Immature natural killer cell (primary cell): ENCODE results near the gene TMBIM1. TPM values are rescaled to one million over a fixed set of nuclear protein-coding genes. Genes with fewer than 3 reads are reported as not detected.

Experiments
- DNase-seq, 3 donors: peaks; one replicate each; pipeline ENCODE4 v3.0.0; 2022; ENCODE audit warnings: mixed read lengths in 1 of 3
- H3K27ac Mint-ChIP-seq, 6 donors: one replicate each; pipeline ENCODE4 v1.8.0; 2020; ENCODE audit warnings: mixed read lengths in 6 of 6, mild to moderate bottlenecking in 5 of 6, inconsistent platforms in 4 of 6, moderate library complexity in 3 of 6
- H3K27me3 Mint-ChIP-seq, 3 donors: one replicate each; pipeline ENCODE4 v1.8.0; 2020 to 2021; ENCODE audit warnings: low read depth in 3 of 3, mild to moderate bottlenecking in 3 of 3, mixed read lengths in 3 of 3, moderate library complexity in 3 of 3, inconsistent platforms in 1 of 3
- H3K36me3 Mint-ChIP-seq, 3 donors: one replicate each; pipeline ENCODE4 v1.8.0; 2020; ENCODE audit warnings: mixed read lengths in 3 of 3, inconsistent platforms in 2 of 3, mild to moderate bottlenecking in 2 of 3
- H3K4me1 Mint-ChIP-seq, 2 donors: one replicate each; pipeline ENCODE4 v1.8.0; 2020; ENCODE audit warnings: inconsistent platforms in 2 of 2, mild to moderate bottlenecking in 2 of 2, mixed read lengths in 2 of 2, moderate library complexity in 1 of 2
- H3K4me3 Mint-ChIP-seq, 5 donors: one replicate each; pipeline ENCODE4 v1.8.0; 2020; ENCODE audit warnings: mild to moderate bottlenecking in 5 of 5, mixed read lengths in 5 of 5, inconsistent platforms in 3 of 5, moderate library complexity in 3 of 5
- H3K9me3 Mint-ChIP-seq, 6 donors: one replicate each; pipeline ENCODE4 v1.8.0; 2020; ENCODE audit warnings: mild to moderate bottlenecking in 6 of 6, mixed read lengths in 6 of 6, inconsistent platforms in 4 of 6, moderate library complexity in 3 of 6
- polyA plus RNA-seq, 3 donors: library from polyadenylated mRNA; unstranded; fragments of 300-500 nt; fragmentation: Illumina TruSeq; gene quantifications; one replicate each; pipeline ENCODE4 v1.2.3, GENCODE V29; 2021

Gene TMBIM1
- polyA plus RNA-seq, 3 donors from 2014 or later, result 119 to 268 (median 155) TPM

DNA sequence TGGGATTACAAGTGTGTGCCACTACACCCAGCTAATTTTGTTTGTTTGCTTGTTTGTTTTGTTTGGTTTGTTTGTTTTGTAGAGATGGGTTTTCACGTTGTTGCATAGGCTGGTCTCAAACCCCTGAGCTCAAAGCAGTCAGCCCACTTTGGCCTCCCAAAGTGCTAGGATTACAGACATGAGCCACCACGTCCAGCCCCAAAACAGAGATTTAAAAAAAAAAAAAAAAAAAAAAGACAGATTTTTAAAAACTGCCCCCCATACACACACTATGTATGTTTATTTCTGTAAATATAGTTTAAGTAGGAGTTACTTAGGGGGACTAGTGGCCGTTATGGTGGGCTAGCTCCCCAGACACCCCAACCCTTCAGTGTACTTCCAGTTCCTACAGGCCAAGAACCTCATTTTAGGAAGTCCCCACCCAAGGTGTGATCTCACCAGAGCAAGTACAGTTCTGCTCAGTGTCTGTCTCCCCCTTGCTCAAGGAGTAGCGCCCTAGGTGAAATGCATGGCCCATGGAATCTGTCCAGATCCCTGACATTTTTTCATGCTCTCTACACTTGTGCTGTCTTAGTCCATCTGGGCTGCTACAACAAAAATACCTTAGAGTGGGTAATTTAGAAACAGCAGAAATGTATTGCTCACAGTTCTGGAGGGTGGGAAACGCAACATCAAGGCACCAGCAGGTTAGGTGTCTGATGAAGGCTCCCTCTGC, 1.6 kb upstream of the TMBIM1 start:
- no peaks in the 10 kb centered on the region for H3K36me3 Mint-ChIP-seq
- peak overlapping the region in 4 of 5 donors; percentile 7 to 47 (median 32) for H3K4me3 Mint-ChIP-seq
- no peaks in the 10 kb centered on the region for H3K9me3 Mint-ChIP-seq
- DNase-seq, result no peak
- peak overlapping the region; percentile 34 to 78 (median 40) for H3K27ac Mint-ChIP-seq
- peaks cover 50% of the 10 kb centered on the region in 2 donors for H3K4me1 Mint-ChIP-seq
- H3K27me3 Mint-ChIP-seq, result no peaks in the 10 kb centered on the region

DNA sequence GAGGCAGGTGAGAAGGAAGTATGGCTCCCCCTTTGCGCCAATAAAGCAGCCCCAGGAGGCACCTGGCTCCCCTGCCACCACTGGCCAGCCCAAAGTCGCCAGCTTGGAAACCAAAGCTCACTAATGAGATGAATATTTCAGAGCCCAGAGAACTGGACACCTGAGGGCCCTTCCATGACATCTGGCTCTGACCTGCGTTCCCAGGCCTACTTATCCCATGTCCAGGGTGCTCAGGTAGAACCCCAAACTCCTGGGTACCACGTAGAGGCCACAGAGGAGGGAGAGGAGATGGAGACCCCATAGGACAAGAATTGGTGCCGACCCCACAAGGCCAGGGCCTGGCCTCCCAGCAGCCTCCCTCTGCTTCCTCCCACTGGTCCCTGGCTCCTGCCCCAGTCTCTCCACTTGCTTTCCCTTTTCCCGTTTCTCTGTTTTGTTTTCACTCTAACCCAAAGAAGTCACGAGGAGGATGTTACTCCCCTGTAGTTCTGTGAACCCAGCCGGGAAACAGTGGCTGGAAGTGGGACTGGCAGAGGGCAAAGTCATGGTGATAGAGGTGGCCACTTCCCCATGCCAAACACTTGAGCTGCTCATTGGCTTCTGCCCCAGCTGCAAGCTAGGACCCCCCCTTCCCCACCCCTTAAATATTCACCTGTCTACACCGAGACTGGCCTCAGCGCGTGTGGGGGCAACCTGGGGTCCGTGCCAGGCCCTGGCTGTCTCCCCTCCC, 820 bp downstream of the TMBIM1 start:
- no peaks in the 10 kb centered on the region for H3K36me3 Mint-ChIP-seq
- H3K27ac Mint-ChIP-seq, result peak overlapping the region; percentile 95 to 100 (median 98)
- no peaks in the 10 kb centered on the region for H3K9me3 Mint-ChIP-seq
- peaks cover 2 to 8% (median 6%) of the 10 kb centered on the region in 3 donors for H3K27me3 Mint-ChIP-seq
- DNase-seq, result peak in 1 of 3 donors; percentile 15
- H3K4me1 Mint-ChIP-seq, result peaks cover 73 to 74% of the 10 kb centered on the region in 2 donors
- H3K4me3 Mint-ChIP-seq, result peak overlapping the region; percentile 84 to 91 (median 89)

DNA sequence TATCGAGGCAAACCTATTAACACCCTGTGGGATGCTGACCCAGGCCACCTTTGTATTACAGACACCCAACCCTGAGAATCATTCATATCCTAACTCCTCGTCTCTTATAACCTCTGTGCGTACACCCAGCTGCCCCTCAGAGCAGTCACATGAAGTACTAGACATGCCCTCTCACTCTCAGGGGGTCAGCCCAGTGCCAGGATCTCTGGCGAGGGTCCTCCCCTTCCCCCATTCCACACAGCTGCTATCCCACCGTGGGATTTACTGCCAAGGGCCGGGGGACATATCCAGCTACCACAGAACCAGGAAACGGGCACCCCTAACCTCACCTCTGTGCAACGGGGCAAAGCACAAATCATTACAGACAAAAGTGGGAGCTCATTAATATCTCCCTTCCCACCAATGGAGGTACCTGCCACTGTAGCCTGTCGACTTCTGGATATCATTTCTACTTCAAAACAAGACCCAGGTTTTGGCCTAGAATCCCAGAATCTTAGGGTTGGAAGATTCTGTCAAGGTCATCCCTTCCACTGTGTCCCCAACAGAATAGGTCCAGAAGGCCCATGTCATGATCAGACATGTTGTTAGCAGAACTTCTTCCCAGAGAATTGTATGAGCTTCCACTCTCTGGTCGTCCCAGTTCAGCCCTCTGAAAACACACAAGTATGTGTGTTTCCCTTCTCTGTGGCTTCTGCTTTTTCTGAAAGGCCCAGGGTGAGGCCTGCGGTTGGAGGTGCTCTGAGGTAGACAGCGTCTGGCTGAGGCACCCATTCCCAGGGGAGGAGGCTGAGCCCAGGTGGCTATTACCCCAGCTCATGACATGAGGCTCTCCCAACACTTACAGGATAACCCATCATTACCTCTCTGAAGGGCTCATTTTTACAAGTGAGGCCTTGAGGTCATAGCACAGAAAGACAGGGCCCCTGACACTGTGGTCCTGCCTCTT, 1.7 kb downstream of the TMBIM1 start:
- Mint-ChIP-seq H3K27ac (peak overlapping the region; percentile 95 to 100 (median 98)), H3K9me3 (no peaks in the 10 kb centered on the region), H3K27me3 (peaks cover 6 to 12% (median 10%) of the 10 kb centered on the region in 3 donors), H3K4me1 (peaks cover 82 to 83% of the 10 kb centered on the region in 2 donors), H3K36me3 (peaks cover 0 to 3% (median 0%) of the 10 kb centered on the region in 3 donors), H3K4me3 (peak overlapping the region; percentile 84 to 91 (median 89))
- DNase-seq, result peak; percentile 23 to 36 (median 29)

DNA sequence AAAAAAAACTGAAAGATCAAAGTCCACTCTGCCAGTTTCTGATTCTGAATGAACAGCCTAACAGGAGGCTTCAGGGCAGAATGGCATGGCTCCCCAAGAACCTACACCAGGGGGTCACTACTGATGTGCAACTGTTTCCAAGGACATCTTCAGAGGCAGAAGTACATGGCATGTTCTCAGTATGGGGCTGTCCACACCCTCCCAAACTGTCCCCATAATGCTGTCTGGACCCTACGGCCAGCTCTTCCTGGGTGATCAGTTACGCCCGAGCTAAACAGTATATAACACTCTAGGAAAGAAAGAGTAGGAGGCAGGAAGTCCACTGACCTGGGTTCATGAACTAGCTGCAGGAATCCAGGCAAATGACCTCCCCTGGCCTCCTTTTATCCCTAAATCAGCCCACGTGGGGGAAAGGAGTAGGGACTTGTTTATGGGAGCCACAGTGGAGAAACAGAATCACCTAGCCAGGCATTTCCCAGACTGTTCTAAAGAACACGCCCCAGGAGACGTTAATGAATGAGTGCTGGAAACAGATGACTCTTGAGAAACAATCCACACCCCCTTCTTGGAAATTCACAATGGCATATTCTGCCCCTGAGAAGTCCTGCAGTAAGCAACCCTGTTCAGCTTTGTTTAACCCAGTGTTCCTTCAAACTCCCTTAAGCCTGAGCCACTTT, 2.5 kb downstream of the TMBIM1 start:
- peak overlapping the region; percentile 95 to 100 (median 98) for H3K27ac Mint-ChIP-seq
- H3K27me3 Mint-ChIP-seq, result peaks cover 10 to 18% (median 11%) of the 10 kb centered on the region in 3 donors
- H3K36me3 Mint-ChIP-seq, result peaks cover 0 to 6% (median 0%) of the 10 kb centered on the region in 3 donors
- no peaks in the 10 kb centered on the region for H3K9me3 Mint-ChIP-seq
- H3K4me3 Mint-ChIP-seq, result peak overlapping the region; percentile 84 to 91 (median 89)
- no peak for DNase-seq
- peaks cover 90 to 91% of the 10 kb centered on the region in 2 donors for H3K4me1 Mint-ChIP-seq

DNA sequence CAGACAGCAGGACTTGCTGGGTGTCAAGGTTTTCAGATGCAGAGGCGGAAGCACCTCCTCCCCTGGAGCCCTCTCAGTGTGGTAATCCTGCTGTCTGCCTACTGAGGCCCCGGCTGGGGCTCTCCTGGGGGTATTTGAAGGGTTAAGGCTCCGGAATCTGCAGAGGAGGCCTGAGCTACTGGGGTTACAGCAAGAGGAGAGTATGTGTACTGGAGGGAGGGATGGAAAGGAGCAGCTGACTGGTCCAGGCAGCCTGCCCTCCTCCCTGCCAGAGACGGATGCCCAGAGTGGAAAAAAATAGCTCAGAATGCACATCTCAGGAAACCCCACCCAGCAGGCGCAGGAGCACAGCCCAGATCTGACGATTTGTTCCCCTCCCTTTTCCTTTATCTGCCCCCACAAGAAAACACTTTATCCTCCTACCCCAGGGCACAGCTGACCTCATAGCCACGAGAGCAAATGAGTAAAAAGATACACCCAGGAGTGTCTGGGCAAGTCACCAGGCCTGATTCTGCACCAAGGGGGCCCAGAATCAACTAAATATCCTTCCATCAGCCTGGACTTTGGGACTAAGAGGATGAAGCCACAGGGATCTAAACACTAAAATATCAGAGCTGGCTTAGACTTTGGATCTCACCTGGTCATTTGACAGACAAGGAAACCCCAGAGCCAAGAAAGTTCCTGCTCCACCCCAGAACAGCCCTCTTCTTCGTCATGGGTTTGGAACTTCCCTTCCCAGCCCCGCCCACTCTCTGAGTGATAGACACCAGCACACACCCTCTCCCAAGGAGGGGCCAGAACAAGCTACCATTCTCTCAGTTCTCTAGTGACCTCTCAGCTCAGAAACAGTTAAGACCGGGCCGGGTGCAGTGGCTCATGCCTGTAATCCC, 5.5 kb downstream of the TMBIM1 start:
- Mint-ChIP-seq H3K9me3 (no peaks in the 10 kb centered on the region), H3K36me3 (peaks cover 0 to 6% (median 0%) of the 10 kb centered on the region in 3 donors), H3K4me3 (peak overlapping the region; percentile 85 to 92 (median 89))

DNA sequence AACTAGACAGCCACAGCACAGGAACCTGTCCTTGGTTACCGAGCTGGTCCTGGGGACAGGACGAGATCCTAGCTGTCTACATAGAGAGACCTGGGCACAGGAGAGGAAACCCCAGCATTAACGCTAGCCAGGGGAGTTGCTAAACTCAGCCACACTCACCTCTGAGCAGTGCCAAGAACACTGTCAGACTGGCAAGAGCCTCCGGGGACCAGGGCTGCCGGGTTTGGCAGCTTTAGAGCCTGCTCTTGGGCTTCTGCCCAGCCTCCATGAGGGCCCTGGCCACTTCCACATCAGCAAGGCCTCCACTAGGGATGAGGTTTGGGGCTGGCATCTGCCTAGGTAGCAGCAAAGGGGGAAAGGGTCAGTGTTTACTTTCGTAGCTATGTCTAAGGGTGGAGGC, 6.7 kb downstream of the TMBIM1 start:
- peak; percentile 37 to 49 (median 39) for DNase-seq
- peak overlapping the region; percentile 85 to 92 (median 89) for H3K4me3 Mint-ChIP-seq
- no peaks in the 10 kb centered on the region for H3K9me3 Mint-ChIP-seq
- H3K4me1 Mint-ChIP-seq, result peaks cover 73 to 81% of the 10 kb centered on the region in 2 donors
- peaks cover 18 to 26% (median 24%) of the 10 kb centered on the region in 3 donors for H3K27me3 Mint-ChIP-seq
- peaks cover 0 to 9% (median 3%) of the 10 kb centered on the region in 3 donors for H3K36me3 Mint-ChIP-seq
- H3K27ac Mint-ChIP-seq, result peak overlapping the region; percentile 99 to 100 (median 100)

More for the DNA sequence above, 5.5 kb downstream of the TMBIM1 start:
- peak; percentile 87 to 89 (median 87) for DNase-seq
- peaks cover 85 to 90% of the 10 kb centered on the region in 2 donors for H3K4me1 Mint-ChIP-seq
- H3K27me3 Mint-ChIP-seq, result peaks cover 17 to 25% (median 24%) of the 10 kb centered on the region in 3 donors
- H3K27ac Mint-ChIP-seq, result peak overlapping the region; percentile 99 to 100 (median 100)

DNA sequence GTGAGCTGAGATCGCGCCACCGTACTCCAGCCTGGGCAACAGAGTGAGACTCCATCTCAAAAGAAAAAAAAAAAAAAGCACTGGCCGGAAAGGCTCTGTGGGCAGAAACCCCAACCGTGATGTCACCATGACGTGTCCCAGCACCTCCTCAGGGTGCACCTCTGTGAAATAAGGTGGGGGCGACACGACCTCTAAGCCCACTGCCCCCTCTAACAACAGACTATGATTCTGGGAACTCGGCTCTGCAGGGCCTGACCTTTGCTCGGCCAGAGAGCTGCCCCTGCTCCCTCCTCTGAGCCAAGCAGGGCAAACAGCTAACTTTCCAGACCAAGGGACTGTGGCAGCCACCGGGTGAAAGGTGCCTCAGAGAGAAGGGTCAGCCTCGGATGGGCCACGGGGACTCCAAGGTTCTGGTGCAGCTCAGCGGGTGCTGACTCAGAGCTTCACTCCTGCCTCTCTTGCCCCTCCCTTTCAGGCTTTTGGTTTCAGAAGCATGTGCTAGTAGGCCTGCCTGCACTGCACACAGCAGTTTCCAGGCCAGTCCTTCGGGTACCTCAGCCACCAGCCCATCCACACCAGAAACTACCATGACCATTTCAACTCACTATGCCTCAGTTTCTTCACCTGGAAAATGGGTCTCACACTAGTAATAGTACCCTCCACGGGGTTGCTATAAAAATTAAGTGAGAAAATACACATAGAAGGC, 8.0 kb downstream of the TMBIM1 start:
- Mint-ChIP-seq H3K27me3 (peaks cover 21 to 26% (median 24%) of the 10 kb centered on the region in 3 donors), H3K27ac (peak overlapping the region; percentile 99 to 100 (median 100)), H3K36me3 (peaks cover 0 to 19% (median 3%) of the 10 kb centered on the region in 3 donors), H3K9me3 (no peaks in the 10 kb centered on the region), H3K4me1 (peaks cover 60 to 73% of the 10 kb centered on the region in 2 donors), H3K4me3 (peak overlapping the region; percentile 79 to 92 (median 87))
- DNase-seq, result peak; percentile 76 to 79 (median 77)

DNA sequence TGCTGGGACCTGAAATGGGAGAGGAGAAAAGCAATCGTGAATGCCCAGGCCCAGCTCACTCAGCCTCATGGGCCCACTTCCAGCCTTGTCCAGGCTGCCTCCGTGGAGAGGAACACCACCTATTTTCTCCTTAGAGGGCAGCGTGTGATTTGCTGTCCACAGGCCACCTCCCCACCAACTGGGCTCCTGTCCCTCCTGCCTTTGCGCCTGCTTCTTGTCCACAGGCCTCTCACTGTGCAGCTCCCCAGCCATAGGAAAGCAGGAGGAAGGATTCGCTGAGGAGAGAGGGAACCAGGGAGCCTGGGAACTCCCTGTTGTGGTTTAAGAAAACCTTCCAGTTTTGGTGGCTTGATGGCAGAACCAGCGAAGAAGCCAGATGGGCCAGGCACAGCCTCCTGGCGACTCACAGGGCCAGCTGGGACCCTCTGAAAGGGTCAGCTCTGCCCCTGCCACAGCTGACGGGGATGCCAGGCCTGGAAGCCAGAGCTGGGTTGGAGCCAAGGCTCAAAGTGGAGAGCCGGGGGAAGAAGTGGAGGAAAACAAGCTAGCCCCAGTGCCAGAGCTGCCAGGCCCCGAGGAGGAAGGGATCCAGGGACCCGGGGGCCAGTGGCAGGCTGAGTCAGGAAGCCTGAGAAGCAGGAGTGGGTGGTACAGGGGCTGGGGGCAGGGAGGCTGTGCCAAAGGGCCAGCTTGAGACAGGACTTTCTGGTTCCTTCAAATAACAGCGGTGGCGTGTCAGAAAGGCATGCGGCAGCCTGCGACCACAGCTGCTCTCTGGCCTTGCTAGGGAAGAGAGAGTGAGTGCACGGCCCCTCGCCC, 9.9 kb downstream of the TMBIM1 start:
- no peak for DNase-seq
- Mint-ChIP-seq H3K4me1 (peaks cover 43 to 55% of the 10 kb centered on the region in 2 donors), H3K4me3 (peak overlapping the region in 1 of 5 donors; percentile 17), H3K36me3 (peaks cover 3 to 27% (median 6%) of the 10 kb centered on the region in 3 donors), H3K27ac (peak overlapping the region; percentile 85 to 100 (median 100)), H3K9me3 (no peaks in the 10 kb centered on the region), H3K27me3 (peaks cover 21 to 26% (median 26%) of the 10 kb centered on the region in 3 donors)

DNA sequence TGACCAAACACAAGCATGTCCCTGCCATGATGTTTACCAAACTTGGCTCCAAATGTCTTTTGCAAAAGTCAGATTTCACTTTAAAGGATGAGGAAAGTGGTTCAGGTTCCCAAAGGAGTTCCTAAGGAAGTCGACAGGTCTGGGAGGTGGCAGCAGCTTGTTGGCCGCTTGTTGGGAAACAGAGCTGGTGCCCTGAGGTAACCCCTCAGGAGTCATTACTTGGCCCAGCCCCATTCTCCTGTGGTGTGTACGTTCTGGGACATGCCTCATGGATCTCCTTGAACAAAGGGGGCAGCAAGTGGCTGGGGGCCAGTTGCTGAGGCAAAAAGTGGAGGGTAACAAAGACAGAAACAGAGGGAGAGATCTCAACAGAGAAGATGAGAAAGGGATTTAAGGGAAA, 10.9 kb downstream of the TMBIM1 start:
- no peaks in the 10 kb centered on the region for H3K9me3 Mint-ChIP-seq
- peaks cover 33 to 45% of the 10 kb centered on the region in 2 donors for H3K4me1 Mint-ChIP-seq
- DNase-seq, result no peak
- H3K4me3 Mint-ChIP-seq, result no peak overlapping the region
- peaks cover 18 to 21% (median 20%) of the 10 kb centered on the region in 3 donors for H3K27me3 Mint-ChIP-seq
- peak overlapping the region; percentile 79 to 93 (median 82) for H3K27ac Mint-ChIP-seq
- peaks cover 3 to 33% (median 11%) of the 10 kb centered on the region in 3 donors for H3K36me3 Mint-ChIP-seq

DNA sequence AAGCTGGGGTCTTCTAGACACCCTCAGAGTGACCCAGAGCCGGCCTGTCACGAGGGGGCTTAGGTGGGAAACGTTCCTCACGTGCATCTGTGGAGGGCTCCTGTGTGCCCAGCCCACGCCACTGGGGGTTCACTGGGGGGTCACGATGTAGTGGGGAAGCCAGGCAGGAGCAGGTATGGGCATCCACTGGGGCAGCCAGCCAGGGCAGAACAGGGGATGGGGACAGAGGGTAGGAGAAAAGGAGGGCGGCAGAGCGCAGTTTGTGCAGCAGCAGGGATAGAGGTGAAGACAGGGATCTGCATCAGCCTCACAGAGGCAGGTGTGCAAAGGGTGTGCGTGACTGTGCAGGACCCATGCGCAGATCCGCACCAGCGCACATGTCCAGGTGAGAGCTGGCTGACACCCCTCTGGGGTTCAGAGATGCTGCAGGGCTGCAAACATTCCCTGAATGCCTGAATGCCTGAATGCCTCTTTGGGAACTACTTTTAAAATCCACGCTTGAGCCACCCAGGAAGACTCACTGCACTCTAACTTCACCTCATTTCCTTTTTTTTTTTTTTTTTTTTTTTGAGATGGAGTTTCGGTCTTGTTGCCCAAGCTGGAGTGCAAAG, 11.9 kb downstream of the TMBIM1 start:
- Mint-ChIP-seq H3K4me3 (no peak overlapping the region), H3K4me1 (peaks cover 22 to 34% of the 10 kb centered on the region in 2 donors), H3K9me3 (no peaks in the 10 kb centered on the region), H3K27ac (peak overlapping the region; percentile 3 to 85 (median 72)), H3K36me3 (peaks cover 3 to 36% (median 11%) of the 10 kb centered on the region in 3 donors), H3K27me3 (peaks cover 13 to 16% (median 14%) of the 10 kb centered on the region in 3 donors)
- no peak for DNase-seq
